Measurements from ENCODE around the gene KCNMB3. TPM values are rescaled to one million over a fixed set of nuclear protein-coding genes. Genes with fewer than 3 reads are reported as not detected.
A peak's percentile ranks its signal among the peaks of the same experiment; 100 is the strongest.
"Not testable (repeated sequence)": the region's sequence is repeated elsewhere in the genome, so short reads cannot be mapped to it uniquely, and the experiment has no call there.

The KCNMB3 gene
- total RNA-seq, 1 donor from 2014 or later = 1.1 TPM

GRCh38 chr3:179260949-179261765, 10.2 kb upstream of the KCNMB3 start:
- Histone ChIP-seq H3K27me3 (ENCODE audit: control insufficient read depth, insufficient read depth, low read length) (no peaks in the 10 kb centered on the region), H3K4me3 (ENCODE audit: low read depth, low read length) (peak overlapping the region; percentile 47), H3K36me3 (ENCODE audit: control insufficient read depth, insufficient read depth, low read length) (no peaks in the 10 kb centered on the region)
- DNase-seq (ENCODE audit: low read depth) = peak; percentile 30
- TF ChIP-seq CTCF (IDR thresholded peaks at IDR 0.05; ENCODE audit: insufficient read depth, low read length, severe bottlenecking) = no peak
- FAIRE-seq = no peak

GRCh38 chr3:179259959-179260756, 9.2 kb upstream of the KCNMB3 start:
- H3K4me3 ChIP-seq (ENCODE audit: low read depth, low read length); H3K36me3 ChIP-seq (ENCODE audit: control insufficient read depth, insufficient read depth, low read length); H3K27me3 ChIP-seq (ENCODE audit: control insufficient read depth, insufficient read depth, low read length); DNase-seq (ENCODE audit: low read depth): not testable (repeated sequence)
- peak; percentile 43 for FAIRE-seq

DNA sequence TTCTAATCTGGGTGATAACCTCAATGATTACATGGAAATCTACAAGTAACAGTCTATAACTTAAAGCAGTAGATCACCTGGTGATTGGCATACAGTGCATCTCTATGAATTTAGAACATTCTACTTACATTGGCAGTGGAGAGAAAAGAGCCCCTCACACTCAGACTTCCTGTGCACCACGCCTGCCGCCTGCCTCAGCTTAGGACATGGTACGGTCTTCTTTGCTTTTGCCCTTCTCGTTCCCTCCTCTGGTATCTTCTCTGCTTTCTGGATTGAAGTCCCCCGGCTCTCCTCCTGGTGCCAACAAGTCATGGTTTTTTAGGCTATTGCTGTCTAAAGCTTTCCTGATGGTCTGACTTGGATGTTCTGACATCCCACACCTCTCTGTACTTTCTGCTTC, 7.9 kb upstream of the KCNMB3 start:
- H3K4me3 ChIP-seq (ENCODE audit: low read depth, low read length) = no peak overlapping the region
- no peak for TF ChIP-seq CTCF (IDR thresholded peaks at IDR 0.05; ENCODE audit: insufficient read depth, low read length, severe bottlenecking)
- H3K27me3 ChIP-seq (ENCODE audit: control insufficient read depth, insufficient read depth, low read length) = no peaks in the 10 kb centered on the region
- FAIRE-seq (no peak), DNase-seq (ENCODE audit: low read depth) (no peak)
- H3K36me3 ChIP-seq (ENCODE audit: control insufficient read depth, insufficient read depth, low read length) = no peaks in the 10 kb centered on the region

- not testable (repeated sequence) for H3K27me3 ChIP-seq (ENCODE audit: control insufficient read depth, insufficient read depth, low read length); H3K4me3 ChIP-seq (ENCODE audit: low read depth, low read length); H3K36me3 ChIP-seq (ENCODE audit: control insufficient read depth, insufficient read depth, low read length); DNase-seq (ENCODE audit: low read depth); FAIRE-seq
Measured at GRCh38 chr3:179257742-179258141, 6.8 kb upstream of the KCNMB3 start.

DNA sequence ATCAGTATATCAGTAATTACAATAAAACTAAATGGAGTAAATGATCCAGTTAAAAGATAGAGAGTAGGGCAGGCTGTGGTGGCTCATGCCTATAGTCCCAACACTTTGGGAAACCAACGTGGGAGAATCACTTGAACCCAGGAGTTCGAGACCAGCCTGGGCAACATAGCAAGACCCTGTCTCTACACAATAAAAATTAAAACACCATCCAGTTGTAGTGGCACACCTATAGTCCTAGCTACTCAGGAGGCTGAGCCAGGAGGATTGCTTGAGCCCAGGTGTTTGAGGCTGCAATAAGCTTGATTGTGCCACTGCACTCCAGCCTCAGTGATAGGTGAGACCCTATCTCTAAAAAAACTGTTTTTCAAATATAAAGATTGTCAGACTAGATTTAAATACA, 5.9 kb upstream of the KCNMB3 start:
- H3K36me3 ChIP-seq (ENCODE audit: control insufficient read depth, insufficient read depth, low read length) = no peaks in the 10 kb centered on the region
- FAIRE-seq = no peak
- no peaks in the 10 kb centered on the region for H3K27me3 ChIP-seq (ENCODE audit: control insufficient read depth, insufficient read depth, low read length)
- DNase-seq (ENCODE audit: low read depth) = no peak
- H3K4me3 ChIP-seq (ENCODE audit: low read depth, low read length) = no peak overlapping the region
- TF ChIP-seq CTCF (IDR thresholded peaks at IDR 0.05; ENCODE audit: insufficient read depth, low read length, severe bottlenecking) = no peak

DNA sequence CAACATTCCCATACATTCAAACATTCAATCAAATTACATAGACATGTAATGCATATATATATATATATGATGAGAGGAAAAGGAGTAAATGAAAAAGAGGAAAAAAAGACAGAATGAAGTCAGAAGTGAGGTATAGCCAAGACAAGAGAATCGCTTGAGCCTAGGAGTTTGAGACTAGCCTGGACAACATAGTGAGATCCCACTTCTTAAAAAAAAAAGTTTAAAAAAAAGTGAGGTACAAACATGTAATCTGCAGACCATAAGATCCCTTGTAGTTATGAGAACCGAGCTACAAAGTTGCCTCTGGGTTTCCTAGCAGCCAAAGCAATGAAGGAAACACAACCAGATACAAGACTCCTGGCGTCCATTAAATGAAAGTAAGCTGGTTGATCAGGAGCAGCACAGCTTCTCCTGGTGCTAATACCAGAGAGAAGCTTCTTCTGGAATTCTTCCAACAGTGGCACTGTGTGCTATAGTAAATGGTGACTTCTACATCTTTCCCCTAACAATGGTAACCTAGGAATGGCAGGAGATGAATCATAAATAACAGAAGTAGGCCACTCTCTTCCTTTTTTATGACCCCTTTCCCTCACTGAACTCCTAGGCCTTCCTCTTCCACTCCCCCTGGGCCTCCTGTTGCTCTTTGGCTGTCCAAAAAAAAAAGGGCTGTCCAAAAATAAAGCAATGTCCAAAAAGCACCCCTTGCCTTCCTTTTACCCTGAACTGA, 3.5 kb downstream of the KCNMB3 start:
- no peak for TF ChIP-seq CTCF (IDR thresholded peaks at IDR 0.05; ENCODE audit: insufficient read depth, low read length, severe bottlenecking)
- DNase-seq (ENCODE audit: low read depth) (no peak), FAIRE-seq (no peak)
- no peak overlapping the region for H3K4me3 ChIP-seq (ENCODE audit: low read depth, low read length)
- H3K27me3 ChIP-seq (ENCODE audit: control insufficient read depth, insufficient read depth, low read length) = no peaks in the 10 kb centered on the region
- no peaks in the 10 kb centered on the region for H3K36me3 ChIP-seq (ENCODE audit: control insufficient read depth, insufficient read depth, low read length)
